22Rv1 (cell line): ENCODE results near the gene CEP95.

ENCODE experiments used
- H3K27ac ChIP-seq: fragments of 450-650 bp; 2 replicates; pipeline ENCODE4 v1.5.1; 2017
- ZFX ChIP-seq: fragments of 450-650 bp; IDR thresholded peaks from 2 replicates; pipeline ENCODE4 v1.6.1; 2017; ENCODE audit warnings: antibody characterized with exemption, borderline replicate concordance
- TF ChIP-seq, protein P1 (sequence below): fragments of 450-650 bp; IDR thresholded peaks from 2 replicates; pipeline ENCODE4 v1.5.1; 2017; ENCODE audit warnings: mild to moderate bottlenecking

Gene CEP95

DNA sequence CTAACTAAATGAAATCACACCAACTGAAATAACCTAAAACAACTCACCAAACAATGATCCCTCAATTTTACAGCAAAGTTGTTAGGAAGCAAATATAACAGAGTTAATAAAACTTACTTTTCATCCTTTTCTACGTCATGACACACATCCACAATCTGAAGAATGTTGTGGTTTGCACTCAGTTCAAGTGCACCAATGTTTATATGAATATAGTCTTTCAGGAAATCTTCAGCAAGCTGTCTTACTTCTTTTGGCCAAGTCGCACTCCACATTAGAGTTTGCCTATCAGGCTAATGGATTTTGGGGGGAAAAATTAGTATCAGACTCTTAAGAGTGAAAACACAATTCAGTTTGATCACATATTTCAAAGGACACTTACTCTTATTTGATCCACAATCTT is 4.0 kb upstream of the CEP95 start:
- peak overlapping the region; percentile 96 for H3K27ac ChIP-seq
- TF ChIP-seq, protein P1, sequence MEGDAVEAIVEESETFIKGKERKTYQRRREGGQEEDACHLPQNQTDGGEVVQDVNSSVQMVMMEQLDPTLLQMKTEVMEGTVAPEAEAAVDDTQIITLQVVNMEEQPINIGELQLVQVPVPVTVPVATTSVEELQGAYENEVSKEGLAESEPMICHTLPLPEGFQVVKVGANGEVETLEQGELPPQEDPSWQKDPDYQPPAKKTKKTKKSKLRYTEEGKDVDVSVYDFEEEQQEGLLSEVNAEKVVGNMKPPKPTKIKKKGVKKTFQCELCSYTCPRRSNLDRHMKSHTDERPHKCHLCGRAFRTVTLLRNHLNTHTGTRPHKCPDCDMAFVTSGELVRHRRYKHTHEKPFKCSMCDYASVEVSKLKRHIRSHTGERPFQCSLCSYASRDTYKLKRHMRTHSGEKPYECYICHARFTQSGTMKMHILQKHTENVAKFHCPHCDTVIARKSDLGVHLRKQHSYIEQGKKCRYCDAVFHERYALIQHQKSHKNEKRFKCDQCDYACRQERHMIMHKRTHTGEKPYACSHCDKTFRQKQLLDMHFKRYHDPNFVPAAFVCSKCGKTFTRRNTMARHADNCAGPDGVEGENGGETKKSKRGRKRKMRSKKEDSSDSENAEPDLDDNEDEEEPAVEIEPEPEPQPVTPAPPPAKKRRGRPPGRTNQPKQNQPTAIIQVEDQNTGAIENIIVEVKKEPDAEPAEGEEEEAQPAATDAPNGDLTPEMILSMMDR, result no peak
- TF ChIP-seq ZFX, result no peak

- TF ChIP-seq ZFX, result no peak
- TF ChIP-seq, protein P1, result no peak
- H3K27ac ChIP-seq, result peak overlapping the region; percentile 96
Observed at GRCh38 chr17:64503341-64503740, 3.4 kb upstream of the CEP95 start.

DNA sequence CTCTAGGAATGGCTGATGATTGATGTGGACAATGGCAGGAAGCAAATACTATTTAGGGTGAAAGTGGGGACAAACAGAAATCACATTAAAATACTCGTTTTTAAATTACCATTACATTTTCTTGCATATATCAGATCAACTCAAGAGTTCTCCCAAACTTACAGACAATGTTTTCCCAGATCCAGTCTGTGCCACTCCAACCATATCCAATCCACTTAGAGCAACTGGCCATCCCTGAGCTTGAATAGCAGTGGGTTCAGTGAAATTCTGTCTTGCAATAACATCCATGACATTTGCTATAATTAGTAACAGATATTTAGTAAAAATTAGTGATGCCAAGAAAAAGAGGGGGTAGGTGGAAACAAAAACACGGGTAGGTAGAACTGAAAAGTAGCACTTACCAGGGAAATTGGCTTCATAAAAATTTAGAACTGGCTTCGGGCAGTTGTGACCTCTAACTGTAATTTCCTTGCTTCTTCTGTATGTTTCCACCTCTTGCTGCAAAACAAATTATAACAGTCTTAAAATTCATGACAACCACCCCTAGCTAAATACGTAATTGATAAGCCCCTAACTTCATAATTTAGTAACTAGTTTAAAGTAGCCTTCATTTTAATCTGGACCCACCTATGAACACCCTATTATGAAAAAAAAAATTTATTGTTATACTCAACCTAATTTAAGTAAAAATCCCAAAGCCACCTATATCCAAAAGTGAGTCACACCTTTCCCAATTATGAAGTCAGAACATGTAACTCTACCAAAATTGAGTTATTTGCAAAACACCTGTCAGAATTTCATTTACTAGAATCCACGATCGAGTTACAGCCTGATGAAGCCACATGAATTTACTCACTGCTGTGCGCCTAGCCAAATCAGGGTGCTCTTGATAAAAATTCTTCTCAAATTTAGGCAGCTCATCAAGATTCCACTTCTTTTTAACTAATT is 2.7 kb upstream of the CEP95 start:
- no peak for TF ChIP-seq ZFX
- TF ChIP-seq, protein P1, result no peak
- peak overlapping the region; percentile 96 for H3K27ac ChIP-seq

- no peak for TF ChIP-seq ZFX
- TF ChIP-seq, protein P1, result no peak
- peak overlapping the region; percentile 96 for H3K27ac ChIP-seq
Observed at GRCh38 chr17:64504769-64505339, 1.9 kb upstream of the CEP95 start.

DNA sequence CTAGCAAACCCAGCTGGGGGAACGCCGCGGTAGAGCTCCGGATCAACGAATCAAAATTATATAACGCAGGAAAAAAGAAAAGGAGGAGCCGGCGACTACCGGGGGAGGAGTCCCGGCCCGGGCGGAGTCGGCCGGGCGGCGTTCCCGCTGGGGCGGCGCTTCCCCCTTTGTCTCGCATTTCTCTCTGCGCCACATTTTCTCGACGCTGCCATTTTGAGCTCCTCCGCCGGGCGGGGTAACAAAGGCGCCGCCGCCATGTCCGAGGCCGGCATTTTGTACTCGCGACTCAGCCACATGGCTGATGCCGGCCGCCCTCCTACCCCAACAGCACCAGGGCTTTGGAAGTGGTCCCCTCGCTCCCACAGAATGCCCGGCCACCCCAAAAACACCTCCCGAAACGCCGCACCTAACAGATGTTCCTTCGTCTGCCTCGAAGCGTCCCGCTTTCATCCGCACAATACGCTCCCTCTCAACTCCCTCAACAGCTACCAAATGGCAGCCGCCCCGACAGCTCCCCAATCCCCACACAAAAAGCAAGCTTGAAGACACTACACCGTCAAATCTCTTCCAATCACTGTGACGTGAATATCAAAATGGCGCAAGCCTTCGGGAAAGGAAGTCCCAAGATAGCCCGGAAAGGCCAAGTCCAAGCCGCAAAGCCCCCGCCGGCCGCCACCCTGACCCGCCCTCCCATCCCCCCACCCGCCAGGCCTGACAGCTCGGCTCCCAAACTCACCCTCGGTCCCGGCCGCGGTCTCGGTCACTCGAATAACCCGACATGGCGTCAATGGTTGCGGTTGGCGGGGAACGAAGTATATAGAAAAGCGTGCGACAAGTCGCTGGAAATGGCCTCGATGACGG is 1.2 kb upstream of the CEP95 start:
- peak overlapping the region; percentile 96 for H3K27ac ChIP-seq
- TF ChIP-seq, protein P1, result no peak
- no peak for TF ChIP-seq ZFX

DNA sequence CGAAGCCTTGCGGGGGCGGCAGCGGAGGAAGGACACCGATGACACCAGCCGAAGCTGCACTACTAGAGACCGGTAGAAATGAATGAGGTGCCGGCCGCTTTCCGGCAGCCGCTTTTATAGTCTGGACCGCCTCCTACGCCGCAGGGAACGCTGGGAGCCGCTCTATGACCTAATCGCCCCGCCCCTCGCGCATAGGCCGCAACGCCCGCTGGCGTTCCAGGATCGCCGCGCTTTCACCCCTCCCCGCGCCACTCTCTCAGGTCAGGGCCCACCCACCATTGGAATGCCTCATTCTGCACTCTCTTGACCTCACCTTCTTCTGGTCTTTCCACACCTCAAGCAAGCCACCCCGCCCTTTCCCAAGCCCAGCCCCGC is 589 bp upstream of the CEP95 start, which contains the start of gene DDX5:
Gene DDX5, minus strand, starts transcription at position 89 of the 375 bp plus-strand sequence. CDS start 170 bp downstream, outside the sequence.
- TF ChIP-seq ZFX, result no peak
- TF ChIP-seq, protein P1, result no peak
- peak within 1 kb of the TSS; percentile 96 for H3K27ac ChIP-seq
